ENCODE measurements around the gene POMGNT2.

GRCh38 chr3:43144761-43145490 is 39.0 kb upstream of the POMGNT2 start:
- TF ChIP-seq CTCF (conservative IDR thresholded peaks at IDR 0.05; ENCODE audit: low read depth, low read length) (no peak), EZH2phosphoT487 (IDR thresholded peaks at IDR 0.05; ENCODE audit: borderline replicate concordance, low read length) (no peak)

All from PC-3 (cell line).